Measurements from ENCODE around the gene PUS3. TPM values are rescaled to one million over a fixed set of nuclear protein-coding genes. Genes with fewer than 3 reads are reported as not detected.

The PUS3 gene
- total RNA-seq, 4 donors from 2014 or later, result 9.2 to 11.9 (median 10.7) TPM

DNA sequence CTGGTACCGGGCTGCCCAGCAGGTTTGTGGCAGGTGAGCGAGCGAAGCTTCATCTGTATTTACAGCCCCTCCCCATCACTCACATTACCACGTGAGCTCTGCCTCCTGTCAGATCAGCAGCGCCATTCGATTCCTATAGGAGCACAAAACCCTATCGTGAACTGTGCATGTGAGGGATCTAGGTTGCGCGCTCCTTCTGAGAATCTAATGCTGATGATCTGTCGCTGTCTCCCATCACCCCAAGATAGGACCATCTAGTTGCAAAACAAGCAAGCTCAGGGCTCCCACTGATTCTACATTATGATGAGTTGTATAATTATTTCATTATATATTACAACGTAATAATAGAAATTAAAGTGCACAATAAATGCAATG lies 27.1 kb upstream of the PUS3 start:
- no peaks in the 10 kb centered on the region for H3K4me1 ChIP-seq
- peaks cover 0 to 13% (median 0%) of the 10 kb centered on the region in 4 donors for H3K27me3 ChIP-seq
- no peak for DNase-seq
- H3K36me3 ChIP-seq, result no peaks in the 10 kb centered on the region
- 80 to 93% methylated on average over 10 to 11 of the region's 11 CpGs for WGBS, 2 donors
- no peak overlapping the region for H3K27ac ChIP-seq
- TF ChIP-seq POLR2A (IDR thresholded peaks at IDR 0.05) (no peak), CTCF (IDR thresholded peaks at IDR 0.05) (no peak)
- intact Hi-C loops (cut with DNase I), result no loop called here
- H3K9me3 ChIP-seq, result no peaks in the 10 kb centered on the region
- no peak overlapping the region for H3K4me3 ChIP-seq

DNA sequence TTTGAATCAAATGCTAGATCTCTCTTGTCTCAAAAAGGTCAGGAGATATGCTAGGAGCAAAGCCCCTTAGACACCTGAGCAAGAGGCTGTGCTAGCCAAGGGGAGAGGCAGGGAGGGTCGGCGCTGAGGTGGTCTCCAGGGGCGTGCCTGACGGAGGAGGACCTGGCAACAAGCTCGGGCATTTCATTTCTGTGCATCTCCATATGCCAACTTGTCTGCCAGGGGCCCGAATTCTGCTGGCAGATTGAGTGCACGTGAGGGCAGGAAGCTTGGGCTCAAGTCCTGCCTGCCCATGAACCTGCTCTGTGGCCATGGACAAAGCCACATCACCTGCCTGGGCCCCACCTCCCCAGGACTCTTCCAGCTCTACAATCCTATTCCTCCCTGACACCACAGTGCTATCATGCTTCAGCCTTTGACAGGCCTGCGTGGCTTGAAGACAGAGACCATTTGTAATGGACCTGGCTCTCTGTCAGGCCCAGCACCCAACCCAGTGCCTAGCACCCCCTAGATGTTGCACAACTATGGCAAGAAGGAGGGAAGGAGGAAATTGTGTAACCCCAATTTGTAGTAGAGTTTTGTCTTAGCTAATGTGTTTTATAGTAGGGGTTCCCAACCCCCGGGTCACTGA lies 26.6 kb upstream of the PUS3 start:
- Histone ChIP-seq H3K4me3 (no peak overlapping the region), H3K9me3 (no peaks in the 10 kb centered on the region), H3K36me3 (no peaks in the 10 kb centered on the region), H3K27me3 (peaks cover 0 to 13% (median 0%) of the 10 kb centered on the region in 4 donors), H3K27ac (no peak overlapping the region), H3K4me1 (no peaks in the 10 kb centered on the region)
- intact Hi-C loops (cut with DNase I), result no loop called here
- no peak for DNase-seq
- 72 to 88% methylated on average over 1 to 7 of the region's 9 CpGs for WGBS, 2 donors
- TF ChIP-seq POLR2A (IDR thresholded peaks at IDR 0.05), result no peak
- no peak for TF ChIP-seq CTCF (IDR thresholded peaks at IDR 0.05)

- no peak for DNase-seq
- Histone ChIP-seq H3K27ac (no peak overlapping the region), H3K27me3 (peaks cover 0 to 18% (median 0%) of the 10 kb centered on the region in 4 donors), H3K36me3 (no peaks in the 10 kb centered on the region), H3K4me1 (no peaks in the 10 kb centered on the region), H3K9me3 (no peaks in the 10 kb centered on the region), H3K4me3 (no peak overlapping the region)
- TF ChIP-seq POLR2A (IDR thresholded peaks at IDR 0.05), result no peak
- WGBS, 2 donors, result 83 to 86% methylated on average over 12 of the region's 12 CpGs
- intact Hi-C loops (cut with DNase I), result no loop called here
These were observed 23.7 kb upstream of the PUS3 start for GRCh38 chr11:125926682-125927081.

GRCh38 chr11:125925804-125926203 lies 22.8 kb upstream of the PUS3 start:
- intact Hi-C loops (cut with DNase I), result no loop called here
- peaks cover 0 to 18% (median 0%) of the 10 kb centered on the region in 4 donors for H3K27me3 ChIP-seq
- DNase-seq, result no peak
- no peaks in the 10 kb centered on the region for H3K9me3 ChIP-seq
- no peak overlapping the region for H3K27ac ChIP-seq
- no peak overlapping the region for H3K4me3 ChIP-seq
- H3K36me3 ChIP-seq, result no peaks in the 10 kb centered on the region
- TF ChIP-seq POLR2A (IDR thresholded peaks at IDR 0.05), result no peak
- TF ChIP-seq CTCF (IDR thresholded peaks at IDR 0.05), result no peak
- H3K4me1 ChIP-seq, result no peaks in the 10 kb centered on the region
- 62 to 64% methylated on average over 3 of the region's 3 CpGs for WGBS, 2 donors

DNA sequence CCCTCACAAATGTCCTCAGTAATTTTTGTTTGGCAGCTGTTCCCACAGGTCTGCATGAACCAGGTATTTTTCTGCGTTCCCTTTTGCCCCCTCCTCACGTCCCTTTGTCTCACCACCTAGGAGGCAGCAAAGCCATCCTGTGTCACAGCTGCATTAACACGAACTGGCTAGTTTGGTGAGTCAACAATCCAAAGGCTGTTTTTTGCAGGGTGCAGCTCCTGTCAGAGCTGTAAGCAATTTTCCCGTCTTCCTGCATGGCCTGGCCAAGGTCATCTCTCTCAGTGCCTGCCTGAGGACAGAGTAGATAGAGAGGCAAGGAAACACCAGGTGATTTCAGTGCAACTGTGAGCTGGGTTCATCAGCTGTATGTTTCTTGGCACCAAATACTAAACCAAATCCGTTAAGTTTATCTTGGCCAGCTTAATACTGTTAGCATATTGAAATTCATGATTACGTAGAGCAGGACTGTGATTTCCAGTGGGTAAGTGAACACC lies 22.3 kb upstream of the PUS3 start:
- Histone ChIP-seq H3K4me3 (no peak overlapping the region), H3K4me1 (no peaks in the 10 kb centered on the region), H3K9me3 (no peaks in the 10 kb centered on the region), H3K27ac (no peak overlapping the region), H3K27me3 (peaks cover 0 to 20% (median 0%) of the 10 kb centered on the region in 4 donors), H3K36me3 (no peaks in the 10 kb centered on the region)
- intact Hi-C loops (cut with DNase I), result no loop called here
- WGBS, 2 donors, result 62 to 66% methylated on average over 6 of the region's 6 CpGs
- no peak for TF ChIP-seq POLR2A (IDR thresholded peaks at IDR 0.05)
- TF ChIP-seq CTCF (IDR thresholded peaks at IDR 0.05), result no peak
- no peak for DNase-seq
